KOPT-K1 (cell line): Measurements from ENCODE around the gene METTL21C.

ENCODE experiments used
- H3K27ac ChIP-seq: fragments of 200-600 bp; sonication (generic); 2 replicates; pipeline ENCODE4 v1.5.1; 2016; ENCODE audit warnings: antibody characterized with exemption, mild to moderate bottlenecking, low read depth, low read length; ENCODE audit not compliant: poor library complexity, severe bottlenecking
- H3K36me3 ChIP-seq: fragments of 200-600 bp; sonication (generic); 2 replicates; pipeline ENCODE4 v1.5.1; 2017; ENCODE audit warnings: antibody characterized with exemption, mild to moderate bottlenecking, low read length, moderate library complexity; ENCODE audit not compliant: insufficient read depth
- H3K9me3 ChIP-seq: fragments of 200-600 bp; sonication (generic); 2 replicates; pipeline ENCODE4 v1.5.1; 2017; ENCODE audit warnings: antibody characterized with exemption, low read length, mild to moderate bottlenecking; ENCODE audit not compliant: insufficient read depth, poor library complexity, severe bottlenecking

Gene METTL21C

DNA sequence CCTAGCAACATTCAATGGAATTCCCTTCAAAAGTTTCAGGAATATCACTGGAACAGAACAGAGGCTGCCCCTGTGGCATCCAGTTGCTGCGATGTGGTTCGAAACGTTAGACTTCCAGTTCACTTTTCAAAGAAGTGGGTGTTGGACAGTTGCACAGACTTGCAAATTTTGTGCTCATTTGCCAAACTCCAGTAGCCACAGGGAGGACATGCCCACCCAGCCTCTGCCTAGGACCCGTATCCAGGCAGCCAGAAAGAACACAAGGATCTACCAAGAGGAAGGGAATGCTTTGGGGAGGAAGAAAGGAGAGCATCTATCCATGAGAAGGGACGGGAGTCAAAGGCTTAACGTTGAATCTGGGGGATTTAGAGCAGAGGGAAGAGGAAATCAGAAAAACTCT is at the start of gene METTL21C:
Gene METTL21C (minus strand): TSS at position 108 of the 400 bp plus-strand sequence. CDS start 546 bp downstream, outside the sequence.
- Histone ChIP-seq H3K9me3 (peaks cover 9% of the 10 kb centered on the region), H3K27ac (no peak within 1 kb of the TSS), H3K36me3 (no peaks in the 10 kb centered on the region)

DNA sequence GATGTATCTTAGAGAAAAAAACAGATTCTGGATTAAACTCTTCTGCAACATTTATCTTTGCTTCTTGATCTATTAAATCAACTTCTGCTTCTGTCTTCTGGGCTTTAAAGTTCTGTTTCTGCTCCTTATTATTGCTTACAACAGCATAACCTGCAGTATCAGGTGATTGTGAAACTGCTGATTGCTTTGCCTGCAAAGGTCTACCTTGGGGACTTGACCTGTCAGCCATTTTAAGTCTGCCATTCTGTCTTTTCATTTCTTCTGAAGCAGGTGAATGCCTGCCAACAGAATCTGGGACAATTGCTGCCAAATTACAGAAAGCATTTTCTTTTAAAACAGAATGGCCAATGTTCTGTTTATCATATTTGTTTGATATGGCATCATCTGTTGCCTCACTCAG is 47.7 kb upstream of the METTL21C start:
- no peaks in the 10 kb centered on the region for H3K36me3 ChIP-seq
- H3K9me3 ChIP-seq = peaks cover 75% of the 10 kb centered on the region
- no peak overlapping the region for H3K27ac ChIP-seq

DNA sequence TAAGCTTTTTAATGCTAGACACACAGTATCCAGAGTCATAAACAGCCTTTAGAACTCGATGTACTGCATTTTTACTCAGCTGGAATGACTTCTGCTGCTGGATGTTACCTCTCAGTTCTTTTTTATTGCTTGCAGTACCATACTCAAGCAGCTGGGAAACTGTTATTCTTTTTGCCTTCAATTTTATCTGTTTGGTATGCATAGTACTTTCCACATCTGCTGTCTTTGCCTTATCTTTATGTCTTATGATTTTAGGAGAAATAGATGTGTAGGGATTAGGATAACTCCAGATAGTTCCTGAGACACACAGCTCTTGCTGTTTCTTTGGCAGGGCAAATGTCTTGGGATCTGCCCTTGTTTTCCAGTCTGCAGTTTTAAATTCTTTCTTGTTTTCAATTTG is 47.3 kb upstream of the METTL21C start:
- Histone ChIP-seq H3K9me3 (peaks cover 76% of the 10 kb centered on the region), H3K36me3 (no peaks in the 10 kb centered on the region), H3K27ac (no peak overlapping the region)

DNA sequence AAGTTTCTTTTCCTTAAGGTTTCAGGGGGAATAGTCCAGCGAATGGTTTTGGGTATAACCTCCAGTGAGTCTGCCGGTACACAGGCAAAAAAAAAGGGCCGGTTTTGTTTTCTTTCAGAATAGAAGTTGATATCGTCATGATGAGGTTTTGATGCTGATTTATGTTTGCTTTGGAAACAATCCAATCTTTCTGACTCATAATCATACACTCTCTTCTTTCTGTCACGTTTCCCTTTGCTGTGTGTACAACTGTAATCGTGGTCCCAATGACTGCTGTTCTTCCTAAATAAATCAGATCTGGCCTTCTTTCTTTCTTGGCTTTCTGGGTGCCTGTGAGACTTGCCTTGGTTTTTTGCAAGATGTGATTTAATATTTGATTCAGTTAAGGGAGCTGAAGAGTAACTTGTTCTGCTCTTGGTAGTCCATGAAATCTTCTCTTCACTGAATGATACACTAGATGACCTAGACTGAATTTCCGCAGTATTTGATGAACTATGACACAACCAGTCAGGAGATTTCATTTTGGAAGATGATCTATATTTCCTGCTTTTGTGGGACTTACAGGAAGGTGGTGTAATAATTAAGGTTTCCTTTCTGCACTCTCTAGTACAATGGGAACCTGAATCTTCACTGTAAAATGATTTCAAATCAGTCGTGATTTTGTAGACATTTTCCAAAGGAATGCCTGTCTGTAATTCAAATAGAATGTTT is 34.9 kb upstream of the METTL21C start:
- H3K9me3 ChIP-seq = peaks cover 11% of the 10 kb centered on the region
- no peak overlapping the region for H3K27ac ChIP-seq
- H3K36me3 ChIP-seq = no peaks in the 10 kb centered on the region

DNA sequence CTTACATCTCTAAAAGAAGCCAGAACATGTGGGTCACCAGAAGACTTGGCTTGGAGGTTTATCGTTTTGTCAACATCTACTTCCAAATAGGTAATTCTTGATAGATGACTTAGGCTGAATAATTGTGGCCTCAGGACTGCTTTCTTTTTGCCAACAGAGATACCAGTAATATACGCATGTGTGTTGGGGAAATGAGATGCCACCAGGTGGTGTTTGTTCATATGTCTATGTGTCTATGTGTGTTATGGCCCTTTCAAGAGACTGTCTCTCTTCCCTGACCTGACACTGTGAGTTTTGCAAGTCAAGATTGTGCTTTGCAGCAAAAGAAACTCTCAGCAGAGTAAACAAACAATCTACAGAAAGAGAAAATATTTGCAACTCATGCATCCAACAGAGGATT is 31.6 kb upstream of the METTL21C start:
- Histone ChIP-seq H3K27ac (no peak overlapping the region), H3K36me3 (no peaks in the 10 kb centered on the region), H3K9me3 (no peaks in the 10 kb centered on the region)

DNA sequence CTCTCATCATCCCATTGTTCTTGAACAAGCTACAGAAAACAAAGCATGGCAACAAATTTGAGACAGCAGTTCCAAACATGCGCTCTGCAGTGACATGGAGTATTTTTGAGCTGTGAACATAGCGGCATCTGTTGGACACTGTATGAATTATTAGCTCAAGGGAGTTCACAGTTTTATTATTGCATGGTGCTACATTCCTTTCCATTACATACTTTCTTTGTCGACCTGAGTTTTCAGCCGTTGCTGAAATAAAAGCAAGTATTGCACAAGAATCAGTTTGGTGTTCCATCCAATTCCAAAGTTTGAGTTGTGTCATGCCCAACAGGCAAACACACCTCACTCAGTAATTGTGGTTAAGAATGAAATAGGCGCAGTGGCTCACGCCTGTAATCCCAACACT is 30.1 kb upstream of the METTL21C start:
- H3K36me3 ChIP-seq = no peaks in the 10 kb centered on the region
- H3K27ac ChIP-seq = no peak overlapping the region
- no peaks in the 10 kb centered on the region for H3K9me3 ChIP-seq

DNA sequence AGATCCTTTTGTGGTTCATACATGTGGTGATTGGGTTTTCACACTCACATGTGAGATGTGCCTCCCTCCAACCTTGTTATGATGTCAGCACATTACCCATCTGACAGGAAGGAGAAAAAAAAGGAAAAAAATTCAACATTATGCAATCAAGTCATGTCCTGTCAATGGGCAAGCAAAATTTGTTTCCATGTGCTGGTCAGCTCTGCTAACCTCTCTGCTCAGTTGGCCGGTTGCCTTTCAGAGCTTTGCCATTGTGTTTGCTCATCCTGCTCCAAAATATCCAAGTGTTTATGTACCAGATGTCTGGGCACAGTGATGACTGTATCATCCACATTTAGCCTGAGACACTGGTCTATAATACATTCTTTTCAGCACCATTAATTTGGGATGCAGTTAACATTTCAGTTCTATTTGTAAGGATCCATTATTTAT is 27.0 kb upstream of the METTL21C start:
- Histone ChIP-seq H3K36me3 (no peaks in the 10 kb centered on the region), H3K27ac (no peak overlapping the region), H3K9me3 (peaks cover 3% of the 10 kb centered on the region)

DNA sequence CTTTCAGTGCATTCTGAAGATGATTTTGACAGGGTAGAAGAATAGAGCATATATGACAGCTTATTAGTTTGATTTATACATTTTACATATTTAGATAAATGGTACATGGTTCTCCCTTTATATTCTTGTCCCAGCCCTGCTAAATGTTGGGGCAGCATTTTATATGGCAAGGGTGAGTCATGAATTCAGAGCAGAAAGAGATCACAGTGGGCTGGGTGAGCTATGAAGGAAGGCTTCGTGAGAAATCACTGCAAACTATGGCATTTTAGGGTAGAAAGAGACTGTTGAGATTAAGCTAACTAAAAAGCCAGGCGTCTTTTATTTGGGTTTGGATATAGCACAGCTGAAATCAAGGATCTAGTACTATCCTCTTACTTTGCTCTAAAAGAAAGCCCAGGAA is 23.9 kb upstream of the METTL21C start:
- H3K27ac ChIP-seq = no peak overlapping the region
- peaks cover 9% of the 10 kb centered on the region for H3K9me3 ChIP-seq
- H3K36me3 ChIP-seq = no peaks in the 10 kb centered on the region

DNA sequence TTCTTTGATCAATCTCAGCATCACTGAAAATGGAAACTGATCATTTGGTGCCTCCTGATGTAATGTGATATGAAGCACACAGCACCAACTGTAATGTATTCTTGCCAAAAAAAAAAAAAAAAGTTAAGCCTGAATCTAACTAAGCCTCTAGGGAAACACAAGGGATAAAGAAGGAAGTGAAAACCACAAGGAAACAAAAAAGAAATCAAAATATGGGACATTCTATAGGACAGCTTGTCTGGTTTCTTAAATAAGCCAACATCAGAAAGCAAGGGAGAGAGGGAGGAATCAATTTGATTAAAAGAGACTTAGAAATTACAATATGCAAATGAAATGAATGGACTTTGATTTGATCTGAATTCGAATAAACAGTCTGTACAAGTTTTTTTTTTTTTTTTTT is 20.6 kb upstream of the METTL21C start:
- Histone ChIP-seq H3K36me3 (no peaks in the 10 kb centered on the region), H3K9me3 (peaks cover 9% of the 10 kb centered on the region), H3K27ac (no peak overlapping the region)

DNA sequence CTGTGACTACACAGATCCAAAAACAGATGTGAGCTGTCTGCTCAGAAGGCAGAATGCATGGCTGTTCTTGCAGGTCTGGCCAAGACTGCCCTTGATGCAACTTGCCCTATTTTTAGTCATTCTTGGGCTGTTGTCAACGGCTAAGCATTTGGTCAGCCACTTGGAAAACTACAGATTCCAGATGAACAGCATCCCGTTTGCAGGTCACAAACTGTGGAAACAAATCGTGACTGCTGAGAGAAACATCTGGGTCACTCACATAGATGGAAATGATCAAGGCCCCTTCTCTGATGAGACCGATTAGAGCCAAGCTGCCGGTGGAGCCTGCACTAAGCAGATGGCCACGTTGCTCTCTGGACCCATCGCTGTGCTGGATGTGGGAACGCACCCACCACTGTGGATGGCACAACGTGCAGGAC is 15.4 kb upstream of the METTL21C start:
- H3K27ac ChIP-seq = no peak overlapping the region
- H3K36me3 ChIP-seq = no peaks in the 10 kb centered on the region
- H3K9me3 ChIP-seq = no peaks in the 10 kb centered on the region

DNA sequence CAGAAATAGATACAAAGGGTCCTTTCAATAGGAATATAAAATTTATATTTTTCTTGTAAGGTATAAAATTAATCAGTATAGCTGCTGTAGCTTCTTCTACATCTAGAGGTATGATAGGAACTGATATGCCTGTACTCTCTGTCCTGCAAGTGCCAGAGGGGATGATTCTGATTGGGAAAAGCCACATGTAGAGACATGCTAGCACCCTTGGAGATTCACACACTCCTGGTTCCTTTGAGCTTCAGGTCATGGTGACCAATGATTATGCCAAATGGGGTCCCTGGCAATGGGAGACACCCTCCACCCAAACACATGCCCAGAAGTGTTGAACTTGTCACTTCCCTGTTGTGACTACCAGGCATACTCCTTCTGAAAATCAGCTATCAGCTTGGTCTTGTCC is 14.7 kb upstream of the METTL21C start:
- no peaks in the 10 kb centered on the region for H3K36me3 ChIP-seq
- no peak overlapping the region for H3K27ac ChIP-seq
- no peaks in the 10 kb centered on the region for H3K9me3 ChIP-seq

DNA sequence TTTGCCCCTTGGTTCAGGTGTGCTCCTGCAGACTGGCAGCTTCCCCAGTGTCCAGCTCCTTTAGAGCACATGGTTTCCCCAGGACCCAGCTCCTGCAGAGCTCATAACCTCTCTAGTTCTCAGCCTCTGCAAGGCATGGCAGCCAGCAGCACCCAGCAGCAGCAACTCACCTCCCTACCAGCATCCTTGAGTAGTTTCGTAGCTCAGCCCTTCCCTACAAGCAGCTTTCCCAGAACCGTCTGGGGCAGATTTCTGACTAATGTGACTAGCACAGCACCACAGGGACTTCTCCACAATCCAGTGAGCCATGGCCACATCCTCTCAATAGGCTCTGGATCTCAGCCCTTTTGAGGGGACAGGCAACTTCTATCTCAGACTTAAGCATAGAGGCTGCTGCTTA is 14.1 kb upstream of the METTL21C start:
- Histone ChIP-seq H3K9me3 (no peaks in the 10 kb centered on the region), H3K27ac (no peak overlapping the region), H3K36me3 (no peaks in the 10 kb centered on the region)

DNA sequence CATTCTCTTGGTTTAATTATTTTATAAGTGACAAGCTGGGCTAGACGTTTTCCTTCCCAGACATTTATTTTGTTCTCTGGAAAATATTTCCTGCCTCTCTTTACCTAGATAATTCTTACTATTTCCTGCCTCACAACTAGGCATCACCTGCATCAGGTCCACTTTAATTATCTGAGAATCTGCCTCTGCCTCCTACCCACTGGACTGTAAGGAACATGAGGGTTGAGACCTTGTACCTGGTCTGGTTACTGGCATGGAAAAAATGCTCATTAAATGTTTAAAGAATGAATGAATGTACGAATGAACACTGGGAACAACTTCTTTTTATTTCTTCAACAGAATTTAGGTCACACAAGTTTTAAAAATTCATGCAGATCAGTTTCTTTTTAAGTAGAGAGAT is 13.4 kb upstream of the METTL21C start:
- Histone ChIP-seq H3K36me3 (no peaks in the 10 kb centered on the region), H3K27ac (no peak overlapping the region), H3K9me3 (no peaks in the 10 kb centered on the region)

DNA sequence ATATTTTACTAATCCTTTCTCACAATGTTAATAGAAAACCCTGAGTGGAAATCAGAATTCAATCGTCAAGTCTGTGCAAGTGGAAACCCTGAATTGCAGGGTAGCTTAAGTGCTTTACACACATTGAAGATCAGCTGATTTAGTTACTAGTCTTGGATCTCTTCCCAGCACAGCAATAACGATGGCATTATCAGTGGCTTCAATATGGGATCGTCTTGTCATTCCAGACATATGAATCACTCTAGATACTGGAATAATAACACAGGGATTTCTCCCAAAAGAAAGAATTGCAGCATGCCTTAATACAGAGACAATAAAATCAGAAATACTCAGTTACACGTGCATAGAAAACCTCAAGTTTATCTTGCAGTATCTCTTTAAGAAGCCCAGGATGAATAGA is 12.6 kb upstream of the METTL21C start:
- no peaks in the 10 kb centered on the region for H3K9me3 ChIP-seq
- no peak overlapping the region for H3K27ac ChIP-seq
- H3K36me3 ChIP-seq = no peaks in the 10 kb centered on the region

DNA sequence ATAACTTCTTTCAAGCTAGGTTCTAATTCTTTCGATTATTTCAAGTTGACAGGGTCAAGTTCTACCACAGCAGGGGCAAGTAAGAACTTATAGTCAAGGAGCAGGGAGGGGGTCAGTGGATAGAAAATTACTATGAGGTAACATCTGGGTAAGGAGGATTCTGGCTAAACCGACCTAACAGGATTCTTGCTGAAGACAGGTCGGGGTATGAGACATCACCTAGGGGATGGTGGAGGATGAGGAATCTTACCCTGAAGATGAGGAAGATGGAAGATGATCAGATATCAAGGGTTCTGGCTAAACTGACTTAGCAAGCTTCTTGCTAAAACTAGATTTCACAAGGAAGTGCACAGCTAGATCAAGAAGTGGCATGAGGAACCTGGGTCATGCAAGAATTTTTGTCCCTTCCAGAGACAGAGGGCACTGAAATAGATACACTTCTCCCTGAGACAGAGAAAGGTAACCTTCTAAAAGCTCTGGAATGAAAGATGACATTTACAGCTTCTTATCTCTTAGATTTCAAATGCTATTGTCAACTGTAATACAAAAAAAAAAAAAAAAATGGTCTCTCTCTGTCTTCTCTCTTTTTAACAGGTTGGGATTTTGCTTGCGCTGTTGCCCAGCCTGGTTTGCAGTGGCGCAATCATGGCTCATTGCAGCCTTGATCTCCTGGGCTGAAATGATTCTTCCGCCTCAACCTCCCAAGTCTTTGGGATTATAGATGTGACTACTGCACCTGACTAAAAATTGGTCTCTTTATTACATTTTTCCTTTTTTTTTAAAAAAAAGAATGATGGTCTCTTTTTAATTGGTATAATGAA is 9.6 kb upstream of the METTL21C start:
- Histone ChIP-seq H3K36me3 (no peaks in the 10 kb centered on the region), H3K9me3 (no peaks in the 10 kb centered on the region), H3K27ac (no peak overlapping the region)

DNA sequence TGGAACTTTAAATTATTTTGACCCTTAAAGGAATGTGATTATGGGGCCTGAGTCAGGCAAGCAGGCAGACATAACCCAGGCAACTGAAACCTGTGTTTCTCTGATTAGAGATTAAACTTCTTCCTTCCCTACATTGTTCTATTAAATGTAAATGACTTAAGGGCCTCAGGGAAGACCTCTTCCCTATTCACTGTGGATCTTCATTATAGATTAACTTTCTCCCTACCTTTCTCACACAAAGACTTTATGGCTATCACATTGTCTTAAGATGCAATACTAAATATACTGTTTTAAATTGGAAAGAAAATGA is 8.8 kb upstream of the METTL21C start:
- H3K36me3 ChIP-seq = no peaks in the 10 kb centered on the region
- H3K9me3 ChIP-seq = peaks cover 6% of the 10 kb centered on the region
- H3K27ac ChIP-seq = no peak overlapping the region
